Ishikawa (cell line): ENCODE measurements around the gene ANKRD52.

Experiments used
- CEBPB ChIP-seq: IDR thresholded peaks from 2 replicates; pipeline ENCODE4 v1.6.1; 2012
- CREB1 ChIP-seq: IDR thresholded peaks from 2 replicates; pipeline ENCODE4 v1.6.1; 2012; ENCODE audit warnings: low read depth
- EGR1 ChIP-seq: IDR thresholded peaks from 2 replicates; pipeline ENCODE4 v1.6.1; 2012
- EP300 ChIP-seq: IDR thresholded peaks from 2 replicates; pipeline ENCODE4 v1.6.1; 2012; ENCODE audit warnings: borderline replicate concordance
- FOXM1 ChIP-seq: IDR thresholded peaks from 2 replicates; pipeline ENCODE4 v1.6.1; 2012; ENCODE audit warnings: low read depth, borderline replicate concordance
- MAX ChIP-seq: IDR thresholded peaks from 2 replicates; pipeline ENCODE4 v1.6.1; 2012
- NFIC ChIP-seq: IDR thresholded peaks from 2 replicates; pipeline ENCODE4 v1.6.1; 2012
- RAD21 ChIP-seq: IDR thresholded peaks from 2 replicates; pipeline ENCODE4 v1.6.1; 2012; ENCODE audit warnings: low read depth
- TAF1 ChIP-seq: IDR thresholded peaks from 2 replicates; pipeline ENCODE4 v1.6.1; 2012; ENCODE audit warnings: low read depth, mild to moderate bottlenecking
- TCF12 ChIP-seq: IDR thresholded peaks from 2 replicates; pipeline ENCODE4 v1.6.1; 2012; ENCODE audit warnings: low read depth
- TEAD4 ChIP-seq: IDR thresholded peaks from 2 replicates; pipeline ENCODE4 v1.6.1; 2012
- YY1 ChIP-seq: IDR thresholded peaks from 2 replicates; pipeline ENCODE4 v1.6.1; 2012; ENCODE audit warnings: low read depth
- ZBTB7A ChIP-seq: IDR thresholded peaks from 2 replicates; pipeline ENCODE4 v1.6.1; 2012; ENCODE audit warnings: low read depth
- TF ChIP-seq, protein P1 (sequence below): IDR thresholded peaks from 2 replicates; pipeline ENCODE4 v1.6.1; 2012
- TF ChIP-seq, protein P2 (sequence below): IDR thresholded peaks from 2 replicates; pipeline ENCODE4 v1.6.1; 2012; ENCODE audit warnings: low read depth, mild to moderate bottlenecking

Gene ANKRD52

GRCh38 chr12:56296295-56296694, 38.1 kb upstream of the ANKRD52 start:
- TF ChIP-seq, protein P1, sequence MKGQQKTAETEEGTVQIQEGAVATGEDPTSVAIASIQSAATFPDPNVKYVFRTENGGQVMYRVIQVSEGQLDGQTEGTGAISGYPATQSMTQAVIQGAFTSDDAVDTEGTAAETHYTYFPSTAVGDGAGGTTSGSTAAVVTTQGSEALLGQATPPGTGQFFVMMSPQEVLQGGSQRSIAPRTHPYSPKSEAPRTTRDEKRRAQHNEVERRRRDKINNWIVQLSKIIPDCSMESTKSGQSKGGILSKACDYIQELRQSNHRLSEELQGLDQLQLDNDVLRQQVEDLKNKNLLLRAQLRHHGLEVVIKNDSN: no peak
- TF ChIP-seq EP300: no peak
- no peak for TF ChIP-seq NFIC
- no peak for TF ChIP-seq ZBTB7A
- no peak for TF ChIP-seq CREB1
- no peak for TF ChIP-seq CEBPB
- TF ChIP-seq RAD21: no peak
- no peak for TF ChIP-seq TEAD4
- no peak for TF ChIP-seq MAX
- TF ChIP-seq TAF1: no peak
- no peak for TF ChIP-seq YY1
- no peak for TF ChIP-seq TCF12
- TF ChIP-seq FOXM1: no peak

DNA sequence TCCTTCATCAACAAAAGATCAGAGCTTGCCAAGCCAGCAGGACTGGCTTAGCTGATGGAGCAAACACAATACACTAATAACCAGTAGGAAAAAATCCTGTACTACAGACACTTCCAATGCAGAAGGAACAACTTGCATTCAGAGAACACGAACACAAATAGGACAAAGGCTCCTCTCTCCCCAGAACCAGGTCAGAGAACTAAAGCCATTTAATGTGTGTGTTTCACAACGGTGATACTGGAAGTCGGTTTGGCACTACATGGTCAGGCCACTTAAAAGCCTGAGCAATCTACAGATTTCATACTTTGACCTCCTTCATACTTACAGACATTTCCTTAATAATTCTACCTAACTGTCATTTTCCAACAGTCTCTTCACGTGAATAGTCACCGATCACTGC, 35.6 kb upstream of the ANKRD52 start:
- no peak for TF ChIP-seq EGR1
- TF ChIP-seq MAX: no peak
- TF ChIP-seq EP300: no peak
- TF ChIP-seq YY1: no peak
- TF ChIP-seq, protein P1: no peak
- no peak for TF ChIP-seq RAD21
- TF ChIP-seq, protein P2, sequence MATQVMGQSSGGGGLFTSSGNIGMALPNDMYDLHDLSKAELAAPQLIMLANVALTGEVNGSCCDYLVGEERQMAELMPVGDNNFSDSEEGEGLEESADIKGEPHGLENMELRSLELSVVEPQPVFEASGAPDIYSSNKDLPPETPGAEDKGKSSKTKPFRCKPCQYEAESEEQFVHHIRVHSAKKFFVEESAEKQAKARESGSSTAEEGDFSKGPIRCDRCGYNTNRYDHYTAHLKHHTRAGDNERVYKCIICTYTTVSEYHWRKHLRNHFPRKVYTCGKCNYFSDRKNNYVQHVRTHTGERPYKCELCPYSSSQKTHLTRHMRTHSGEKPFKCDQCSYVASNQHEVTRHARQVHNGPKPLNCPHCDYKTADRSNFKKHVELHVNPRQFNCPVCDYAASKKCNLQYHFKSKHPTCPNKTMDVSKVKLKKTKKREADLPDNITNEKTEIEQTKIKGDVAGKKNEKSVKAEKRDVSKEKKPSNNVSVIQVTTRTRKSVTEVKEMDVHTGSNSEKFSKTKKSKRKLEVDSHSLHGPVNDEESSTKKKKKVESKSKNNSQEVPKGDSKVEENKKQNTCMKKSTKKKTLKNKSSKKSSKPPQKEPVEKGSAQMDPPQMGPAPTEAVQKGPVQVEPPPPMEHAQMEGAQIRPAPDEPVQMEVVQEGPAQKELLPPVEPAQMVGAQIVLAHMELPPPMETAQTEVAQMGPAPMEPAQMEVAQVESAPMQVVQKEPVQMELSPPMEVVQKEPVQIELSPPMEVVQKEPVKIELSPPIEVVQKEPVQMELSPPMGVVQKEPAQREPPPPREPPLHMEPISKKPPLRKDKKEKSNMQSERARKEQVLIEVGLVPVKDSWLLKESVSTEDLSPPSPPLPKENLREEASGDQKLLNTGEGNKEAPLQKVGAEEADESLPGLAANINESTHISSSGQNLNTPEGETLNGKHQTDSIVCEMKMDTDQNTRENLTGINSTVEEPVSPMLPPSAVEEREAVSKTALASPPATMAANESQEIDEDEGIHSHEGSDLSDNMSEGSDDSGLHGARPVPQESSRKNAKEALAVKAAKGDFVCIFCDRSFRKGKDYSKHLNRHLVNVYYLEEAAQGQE: no peak
- TF ChIP-seq TCF12: no peak
- TF ChIP-seq CEBPB: no peak
- no peak for TF ChIP-seq CREB1
- no peak for TF ChIP-seq FOXM1
- no peak for TF ChIP-seq TEAD4
- no peak for TF ChIP-seq TAF1
- TF ChIP-seq ZBTB7A: no peak
- no peak for TF ChIP-seq NFIC

- TF ChIP-seq, protein P1: no peak
- TF ChIP-seq YY1 (no peak), EGR1 (no peak), MAX (no peak)
These were observed 30.7 kb upstream of the ANKRD52 start for GRCh38 chr12:56288705-56289387.

GRCh38 chr12:56286044-56286830, 28.1 kb upstream of the ANKRD52 start:
- TF ChIP-seq, protein P2: no peak

DNA sequence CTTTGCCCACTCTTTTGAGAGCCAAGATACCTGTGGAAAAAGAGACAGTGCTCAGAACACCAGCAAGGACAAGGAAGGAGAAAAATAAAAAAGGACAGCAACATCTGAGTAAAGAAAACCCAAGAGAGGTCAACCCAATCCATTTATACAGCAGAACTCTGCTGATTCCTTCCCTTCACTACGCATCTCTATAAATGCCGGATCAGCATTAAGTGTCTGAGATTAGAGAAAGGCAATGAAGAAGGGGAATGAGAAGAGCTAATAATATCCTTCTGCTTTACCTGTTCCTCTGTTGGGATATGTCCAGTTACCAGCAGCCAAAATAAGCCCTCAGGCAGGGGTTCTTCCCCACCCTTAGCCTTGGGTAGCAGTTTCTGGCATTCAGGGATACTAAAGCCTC, 24.4 kb upstream of the ANKRD52 start:
- TF ChIP-seq TCF12: no peak
- no peak for TF ChIP-seq FOXM1
- TF ChIP-seq TEAD4: no peak
- no peak for TF ChIP-seq CEBPB
- TF ChIP-seq, protein P2: no peak
- no peak for TF ChIP-seq EP300
- no peak for TF ChIP-seq EGR1
- TF ChIP-seq NFIC: no peak
- TF ChIP-seq TAF1: no peak
- no peak for TF ChIP-seq YY1
